GM18520 (cell line): Measurements from ENCODE around the gene ANXA8L1.
"Not testable (repeated sequence)": the region's sequence is repeated elsewhere in the genome, so short reads cannot be mapped to it uniquely, and the experiment has no call there.

Source experiments
- ATAC-seq: cut with Tn5 transposase; IDR thresholded peaks from one replicate; pipeline ENCODE4 v1.9.1; 2021; ENCODE audit not compliant: unreplicated experiment

ANXA8L1 gene, protein sequence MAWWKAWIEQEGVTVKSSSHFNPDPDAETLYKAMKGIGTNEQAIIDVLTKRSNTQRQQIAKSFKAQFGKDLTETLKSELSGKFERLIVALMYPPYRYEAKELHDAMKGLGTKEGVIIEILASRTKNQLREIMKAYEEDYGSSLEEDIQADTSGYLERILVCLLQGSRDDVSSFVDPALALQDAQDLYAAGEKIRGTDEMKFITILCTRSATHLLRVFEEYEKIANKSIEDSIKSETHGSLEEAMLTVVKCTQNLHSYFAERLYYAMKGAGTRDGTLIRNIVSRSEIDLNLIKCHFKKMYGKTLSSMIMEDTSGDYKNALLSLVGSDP

DNA sequence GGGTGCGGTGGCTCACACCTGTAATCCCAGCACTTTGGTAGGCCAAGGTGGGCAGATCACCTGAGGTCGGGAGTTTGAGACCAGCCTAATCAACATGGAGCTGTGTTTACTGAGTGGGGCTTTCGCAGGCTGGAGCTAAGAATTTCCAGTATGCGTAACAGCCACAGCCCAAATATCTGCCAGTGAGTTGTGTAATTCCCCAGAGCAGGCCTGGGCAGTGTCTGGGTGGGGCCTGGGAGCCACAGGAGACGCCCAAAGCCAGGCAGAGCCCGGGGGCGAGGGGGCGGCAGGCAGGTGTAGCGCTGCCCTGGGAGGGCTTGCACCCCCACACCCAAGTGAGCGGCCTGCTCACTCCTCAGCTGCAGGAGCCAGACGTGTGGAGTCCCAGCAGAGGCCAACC is at the start of gene ANXA8L1:
TSS of gene ANXA8L1 (plus strand) at position 371 of the 400 bp plus-strand sequence. CDS start 76 bp downstream, outside the sequence.
- ATAC-seq = not testable (repeated sequence)

DNA sequence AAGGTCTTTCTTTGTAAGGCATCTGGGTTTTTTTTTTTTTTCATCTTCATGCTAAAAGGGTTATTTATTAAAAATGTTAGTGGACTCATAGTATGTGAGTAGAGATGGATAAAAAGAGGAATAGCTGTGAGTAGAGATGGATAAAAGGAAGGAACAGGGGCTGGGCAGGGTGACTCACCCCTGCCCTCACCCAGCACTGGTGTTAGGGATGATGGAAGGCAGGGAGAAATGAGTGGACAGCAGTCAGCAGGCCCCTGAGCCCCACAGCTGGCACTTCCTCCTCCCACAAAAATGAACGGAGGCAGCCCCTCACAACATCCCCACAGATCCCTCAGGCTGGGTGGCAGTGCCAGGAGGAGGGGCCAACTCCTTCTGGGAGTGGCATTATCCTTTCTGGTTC is 49.5 kb upstream of the ANXA8L1 start:
- no peak for ATAC-seq

DNA sequence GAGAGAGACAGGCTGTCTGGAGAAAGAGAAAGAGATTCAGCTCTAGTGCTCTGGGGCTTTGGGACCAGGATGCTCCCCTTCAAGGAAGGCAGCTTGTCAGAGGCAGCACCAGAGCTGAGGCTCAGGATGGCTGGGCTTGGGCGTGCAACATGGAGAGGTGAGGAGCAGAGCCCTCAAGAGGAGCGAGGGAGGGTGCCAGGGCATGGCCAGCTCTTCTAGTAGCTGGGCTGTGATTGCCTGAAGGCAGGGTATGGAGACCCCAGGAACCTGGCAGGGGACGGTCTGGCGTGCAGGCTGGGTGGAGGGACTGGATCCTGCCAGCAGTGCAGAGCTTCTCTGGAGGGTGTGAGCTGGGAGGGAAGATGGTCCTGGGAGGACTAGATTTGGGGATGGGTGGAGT is 48.6 kb upstream of the ANXA8L1 start:
- no peak for ATAC-seq

DNA sequence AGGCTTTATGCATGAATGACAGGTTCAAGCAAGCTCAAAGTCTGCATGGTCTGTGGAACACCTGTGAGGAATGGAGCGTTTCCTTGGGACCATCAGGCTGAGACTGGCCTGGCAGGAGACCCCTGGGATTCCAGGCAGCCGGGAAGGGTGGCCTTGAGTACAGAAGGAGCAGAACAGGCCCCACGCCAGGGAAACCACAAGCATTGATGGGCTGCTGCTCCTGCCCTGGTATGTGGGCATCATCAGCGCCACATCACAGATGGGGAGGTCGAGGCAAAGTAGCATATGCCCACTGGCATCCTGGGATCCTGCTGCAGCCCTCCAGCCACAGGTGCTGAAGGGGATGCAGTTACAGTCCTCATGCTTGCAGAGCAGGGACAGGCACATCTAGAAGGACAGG is 47.9 kb upstream of the ANXA8L1 start:
- ATAC-seq = no peak

DNA sequence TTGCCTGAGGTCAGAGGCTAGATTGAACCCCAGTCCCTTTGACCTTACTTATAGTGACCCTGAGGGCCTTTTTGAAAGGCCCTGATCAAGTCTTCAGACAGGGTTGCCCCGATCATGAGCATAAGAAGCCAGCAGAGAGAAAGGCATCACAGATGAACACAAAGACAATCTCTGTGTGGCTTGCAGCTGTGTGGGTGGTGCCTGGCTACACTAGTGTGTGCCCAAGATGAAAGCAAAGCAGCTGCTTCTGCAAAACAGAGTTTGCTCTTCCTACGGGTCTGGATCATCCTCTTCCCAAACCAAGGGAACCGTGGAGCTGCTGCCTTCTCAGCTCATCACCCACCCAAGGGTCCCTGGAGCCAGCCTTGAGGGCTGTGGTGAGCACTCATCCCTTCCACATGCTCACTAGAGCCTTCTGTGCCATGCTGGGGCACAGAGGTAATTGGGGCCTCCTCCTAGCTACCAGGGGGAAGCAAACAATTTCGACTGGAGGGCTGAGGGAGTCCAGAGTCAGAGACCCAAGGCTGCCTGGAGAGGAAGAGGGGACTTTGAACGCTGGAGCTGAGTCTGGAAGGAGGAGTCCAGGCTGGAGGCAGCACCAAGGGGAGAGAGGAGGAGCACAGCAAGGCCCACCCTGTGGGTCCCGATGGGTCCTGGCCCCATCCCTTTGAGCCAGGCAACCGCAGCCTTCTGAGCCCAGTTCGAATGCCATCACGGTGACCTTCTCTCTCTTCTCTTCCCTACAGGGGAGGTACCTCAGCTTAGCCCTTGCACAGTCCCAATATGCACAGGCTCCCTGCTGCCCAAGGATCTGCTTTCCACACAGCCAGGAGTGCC is 46.5 kb upstream of the ANXA8L1 start:
- ATAC-seq = no peak

DNA sequence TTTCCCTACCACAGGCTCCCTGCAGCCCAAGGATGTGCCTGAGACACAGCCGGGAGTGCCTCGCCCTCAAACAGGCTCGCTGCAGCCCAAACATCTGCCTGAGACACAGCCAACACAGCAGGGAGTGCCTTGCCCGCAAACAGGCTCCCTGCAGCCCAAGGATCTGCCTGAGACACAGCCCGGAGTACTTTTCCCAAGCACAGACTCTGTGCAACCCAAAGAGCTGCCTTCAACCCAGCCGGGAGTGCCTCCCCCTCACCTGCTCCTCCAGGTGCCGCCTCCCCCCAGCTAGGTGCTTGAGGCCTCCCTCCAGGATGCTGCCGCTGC is 45.9 kb upstream of the ANXA8L1 start:
- ATAC-seq = no peak

DNA sequence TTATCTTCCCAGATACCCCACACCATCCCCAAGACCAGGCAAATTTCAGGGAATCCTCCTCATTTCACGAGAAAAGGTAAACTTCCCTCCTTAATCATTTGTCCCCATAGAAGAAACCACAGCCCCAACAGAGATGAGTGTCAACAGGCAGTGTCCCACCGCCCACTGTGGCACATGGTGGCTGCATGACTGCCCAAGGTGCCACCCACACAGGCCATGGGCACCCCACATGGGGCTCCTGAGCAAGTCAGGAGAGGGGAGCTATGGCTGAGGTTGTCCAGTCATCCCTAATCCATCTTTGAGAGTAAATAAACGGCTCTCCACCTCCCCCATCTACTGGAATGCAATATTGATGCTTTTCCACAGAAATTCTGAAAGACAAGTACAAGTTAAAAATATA is 44.7 kb upstream of the ANXA8L1 start:
- no peak for ATAC-seq

DNA sequence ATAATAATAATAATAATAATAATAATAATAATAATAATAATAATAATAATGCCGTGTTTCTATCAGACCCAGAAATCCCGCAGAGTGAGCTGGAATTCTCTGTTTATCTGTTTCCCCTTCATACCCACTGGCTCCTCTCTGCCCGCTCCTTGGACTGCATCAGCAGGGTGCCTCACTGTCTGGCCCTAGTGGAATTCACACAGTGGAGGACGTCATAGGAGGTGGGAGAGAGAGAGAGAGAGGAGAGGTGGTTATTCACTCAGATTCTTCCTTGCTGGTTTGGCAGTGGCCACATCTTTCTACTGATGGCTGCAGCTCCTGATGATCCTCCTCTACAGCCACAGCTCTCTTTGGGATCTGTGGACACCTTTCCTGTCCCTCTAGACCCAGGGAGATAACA is 10.1 kb upstream of the ANXA8L1 start:
- ATAC-seq = not testable (repeated sequence)

DNA sequence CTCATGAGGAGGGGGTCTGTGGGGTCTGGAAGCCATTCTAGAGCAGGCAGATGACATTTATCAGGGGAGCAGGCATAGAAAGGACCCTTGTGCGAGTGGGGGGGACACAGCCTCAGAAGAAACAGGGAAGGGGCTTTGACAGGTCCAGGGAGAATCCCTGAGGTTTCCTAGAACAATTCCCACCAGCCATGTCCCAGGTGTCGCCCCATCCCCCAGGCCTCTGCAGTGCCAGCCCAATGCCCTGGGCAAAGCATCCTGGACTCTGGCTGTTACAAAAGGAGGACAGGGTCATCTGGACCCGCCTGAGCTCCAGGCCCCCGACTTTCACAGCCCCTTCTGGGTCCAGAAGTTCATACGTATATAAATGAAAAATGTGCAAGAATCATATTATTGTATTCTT is 8.4 kb upstream of the ANXA8L1 start:
- ATAC-seq = not testable (repeated sequence)

DNA sequence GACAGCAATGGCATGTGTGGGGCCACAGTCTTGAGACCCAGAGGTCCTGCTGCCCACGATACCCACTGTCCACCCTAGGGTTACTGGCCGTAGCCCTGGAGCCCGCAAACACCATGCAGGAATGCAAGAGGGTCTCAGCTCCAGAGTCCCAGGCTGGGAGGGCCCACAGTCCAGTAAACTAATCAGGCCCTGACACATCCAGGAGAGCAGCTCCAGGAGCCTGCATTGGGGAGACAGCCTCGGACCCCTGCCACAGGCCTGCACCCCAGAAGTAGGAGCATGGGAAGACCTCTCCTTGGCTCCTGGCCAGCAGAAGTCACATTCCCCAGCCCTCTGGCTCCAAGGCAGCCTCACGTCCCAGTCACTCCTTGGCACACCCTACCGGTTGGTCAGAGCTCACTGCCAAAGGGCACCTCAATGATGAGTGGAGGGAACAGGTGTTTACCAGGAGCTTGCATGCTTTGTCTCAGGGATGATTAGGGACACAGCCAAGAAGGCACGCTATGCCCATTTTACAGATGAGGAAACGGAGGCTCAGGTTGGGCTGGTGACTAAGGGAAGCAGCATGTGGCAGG is 7.8 kb upstream of the ANXA8L1 start:
- ATAC-seq = not testable (repeated sequence)

DNA sequence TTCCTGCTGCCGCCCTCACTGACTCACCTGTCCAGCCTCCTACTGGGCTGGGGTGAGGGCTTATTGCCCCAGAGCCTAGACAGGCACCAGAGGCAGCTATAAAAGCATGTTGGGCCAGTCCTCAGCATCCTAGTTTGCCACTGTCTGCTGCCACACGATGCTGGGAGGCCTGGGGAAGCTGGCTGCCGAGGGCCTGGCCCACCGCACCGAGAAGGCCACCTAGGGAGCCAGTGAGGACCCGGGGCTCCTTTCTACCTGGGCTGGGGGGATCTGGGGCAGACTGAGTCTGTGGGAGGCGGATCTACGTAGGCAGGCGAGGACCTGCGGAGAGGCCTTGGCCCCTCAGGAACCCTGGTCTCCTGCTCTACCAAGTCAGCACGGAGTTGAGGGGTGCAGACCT is 6.6 kb upstream of the ANXA8L1 start:
- ATAC-seq = not testable (repeated sequence)

DNA sequence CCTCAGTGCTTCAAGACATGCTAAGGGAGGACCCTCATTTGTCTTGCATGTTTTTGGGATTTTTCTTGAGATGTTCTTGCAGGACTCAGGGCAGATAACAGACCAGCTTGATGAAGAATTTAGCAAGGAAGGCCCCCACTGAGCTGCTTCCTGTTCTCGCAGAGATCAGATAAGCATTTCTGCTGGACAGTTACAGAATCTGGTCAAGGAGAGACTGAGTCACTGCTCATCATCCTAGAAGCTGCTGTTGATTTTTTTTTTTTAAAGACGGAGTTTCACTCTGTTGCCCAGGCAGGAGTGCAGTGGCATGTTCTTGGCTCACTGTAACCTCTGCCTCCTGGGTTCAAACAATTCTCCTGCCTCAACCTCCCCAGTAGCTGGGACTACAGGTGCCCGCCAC is 1.2 kb upstream of the ANXA8L1 start:
- not testable (repeated sequence) for ATAC-seq

DNA sequence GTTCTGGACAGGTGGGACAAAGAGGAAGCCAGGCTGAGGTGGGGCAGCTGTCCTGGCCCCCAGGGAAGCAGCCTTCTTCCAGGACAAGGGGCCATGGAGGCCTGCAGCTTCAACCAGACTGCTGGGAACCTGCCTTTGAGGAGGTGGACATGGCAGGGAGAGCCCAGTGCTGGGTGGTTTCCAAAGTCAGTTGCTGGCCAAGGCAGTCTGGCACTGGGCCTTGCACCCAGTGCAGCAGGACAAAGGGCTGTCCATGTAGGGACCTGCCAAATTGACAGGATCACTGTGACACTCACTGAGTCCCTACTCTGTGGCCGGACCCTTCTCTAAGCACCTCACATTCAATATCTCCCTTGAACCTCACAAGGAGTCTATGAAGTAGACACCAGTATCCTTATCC is 1.4 kb downstream of the ANXA8L1 start:
- not testable (repeated sequence) for ATAC-seq

DNA sequence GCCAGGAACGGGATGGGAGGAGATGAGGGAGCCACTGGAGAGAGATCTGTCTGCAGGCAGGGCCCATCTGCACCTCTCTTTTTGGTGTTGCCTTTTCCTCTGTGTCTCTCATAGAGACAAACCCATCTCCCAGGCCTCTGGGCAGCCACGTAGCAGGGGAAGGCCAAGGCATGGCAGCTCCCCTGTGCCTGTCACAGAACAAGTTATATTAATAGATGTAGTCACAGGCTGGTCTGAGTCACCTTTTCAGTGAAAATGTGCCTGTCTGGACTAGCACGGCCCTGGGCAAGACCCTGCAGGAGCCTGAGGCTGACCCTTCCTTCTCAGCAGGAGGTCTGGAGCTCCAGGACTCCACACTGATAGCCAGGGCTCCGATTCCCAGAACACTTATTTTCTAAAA is 2.1 kb downstream of the ANXA8L1 start:
- ATAC-seq = not testable (repeated sequence)

DNA sequence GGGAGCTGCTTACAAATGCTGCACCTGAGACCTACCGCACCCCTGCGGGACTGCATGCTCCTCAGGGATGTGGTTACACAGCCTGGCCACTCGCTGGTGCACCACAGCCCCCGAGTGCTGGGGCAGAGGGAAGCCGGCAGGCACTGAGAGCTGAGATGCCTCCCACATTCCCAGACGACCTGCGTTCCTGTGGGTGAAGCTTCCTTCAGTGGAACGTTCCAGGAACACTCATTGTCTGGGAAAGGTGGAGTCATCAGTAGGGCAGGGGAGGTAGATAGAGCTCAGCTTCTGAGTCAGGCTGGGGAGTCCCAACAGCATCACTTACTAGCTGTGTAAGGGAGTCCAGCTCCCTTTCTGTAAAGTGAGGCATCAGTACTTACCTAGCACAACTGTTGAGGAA is 2.5 kb downstream of the ANXA8L1 start:
- not testable (repeated sequence) for ATAC-seq

DNA sequence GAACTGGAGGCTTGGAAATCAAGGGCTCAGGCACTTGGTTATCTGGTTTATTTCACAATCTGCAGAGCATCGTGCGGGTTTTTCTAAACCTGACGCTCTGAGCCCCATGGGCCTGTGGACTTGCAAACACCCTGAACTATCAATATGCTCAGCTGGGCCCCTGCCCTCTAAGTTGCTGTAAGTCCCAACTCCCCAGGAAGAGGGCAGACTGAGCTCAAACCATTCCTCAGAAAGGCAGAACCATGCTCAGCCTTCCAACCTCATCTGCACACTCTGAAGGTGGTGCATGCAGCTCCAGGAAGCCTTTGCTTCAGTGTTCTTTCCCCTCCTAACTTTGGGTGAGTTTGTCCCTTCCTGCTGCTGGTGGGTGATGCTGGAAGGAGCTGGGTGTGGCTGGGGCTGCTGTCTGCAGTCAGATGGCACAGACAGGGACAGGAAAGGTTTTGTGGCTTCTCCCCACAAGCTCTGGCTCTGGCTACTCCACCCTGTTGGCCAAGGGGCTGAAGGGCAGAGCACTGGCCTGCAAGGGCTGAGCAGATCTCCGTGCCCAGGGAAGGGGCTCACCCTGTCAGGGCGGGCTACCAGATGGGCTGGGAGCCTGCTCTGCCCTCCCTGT is 3.8 kb downstream of the ANXA8L1 start:
- not testable (repeated sequence) for ATAC-seq

DNA sequence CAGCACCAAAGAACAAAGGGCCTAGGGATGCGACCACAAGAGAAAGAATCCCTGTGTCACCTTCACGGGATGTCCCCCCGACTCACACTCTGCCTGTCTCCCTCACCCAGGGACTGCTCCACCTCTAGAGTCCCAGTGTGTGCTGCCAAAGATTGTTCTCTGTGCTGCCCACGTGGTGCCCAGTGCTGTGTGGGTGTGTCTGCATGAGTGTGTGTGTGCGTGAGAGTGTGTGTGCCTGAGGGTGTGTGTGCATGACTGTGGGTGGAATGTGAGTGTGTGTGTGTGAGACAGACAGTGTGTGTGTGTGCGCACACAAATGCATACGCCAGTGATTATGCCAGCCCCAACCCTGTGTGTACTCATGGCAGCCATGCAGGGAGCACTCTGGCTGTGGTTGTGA is 10.3 kb downstream of the ANXA8L1 start:
- not testable (repeated sequence) for ATAC-seq

DNA sequence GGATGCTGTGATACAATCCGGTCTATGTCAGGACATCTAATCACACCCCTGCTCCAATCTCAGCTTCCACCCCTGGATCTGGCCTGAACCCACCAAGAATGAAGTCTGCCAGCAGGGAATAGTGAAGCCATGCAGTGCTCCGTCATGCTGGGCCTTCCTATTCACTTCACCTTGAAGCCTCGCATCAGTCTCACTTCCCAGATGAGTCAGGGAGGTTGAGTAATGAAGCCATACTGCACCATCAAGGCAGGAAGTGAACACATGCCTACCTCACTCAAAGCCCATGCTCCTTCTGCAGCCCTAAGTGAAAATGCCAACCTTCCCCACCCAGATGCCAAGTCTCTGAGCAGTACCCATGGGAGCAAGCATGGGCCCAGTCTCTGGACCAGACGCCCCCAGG is 11.1 kb downstream of the ANXA8L1 start:
- not testable (repeated sequence) for ATAC-seq

DNA sequence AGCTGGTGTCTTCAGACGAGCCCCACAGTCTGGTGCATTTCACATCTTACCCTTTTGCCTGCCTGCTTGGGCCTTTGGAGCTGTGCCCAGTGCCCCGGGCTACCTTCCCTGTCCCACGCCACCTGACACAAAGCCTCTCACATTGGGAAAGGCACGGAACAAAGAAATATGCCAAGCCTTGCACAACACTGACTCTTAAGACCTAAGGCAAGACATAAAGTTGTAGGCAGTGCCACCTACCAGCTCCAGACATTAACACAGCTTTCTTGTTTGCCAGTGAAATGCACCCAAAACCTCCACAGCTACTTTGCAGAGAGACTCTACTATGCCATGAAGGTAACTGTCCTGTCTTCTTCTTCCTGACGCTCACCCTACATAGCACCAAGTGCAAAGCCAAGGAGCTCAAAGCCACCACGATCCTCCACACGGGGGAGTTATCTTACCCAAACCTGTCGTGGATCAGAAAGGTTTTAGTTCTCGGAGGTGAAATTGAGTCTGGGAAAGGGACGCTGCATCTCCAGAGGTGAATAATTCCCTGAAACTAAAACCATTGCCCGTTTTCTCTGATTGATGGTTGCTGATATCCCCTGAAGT is 11.8 kb downstream of the ANXA8L1 start:
- not testable (repeated sequence) for ATAC-seq

DNA sequence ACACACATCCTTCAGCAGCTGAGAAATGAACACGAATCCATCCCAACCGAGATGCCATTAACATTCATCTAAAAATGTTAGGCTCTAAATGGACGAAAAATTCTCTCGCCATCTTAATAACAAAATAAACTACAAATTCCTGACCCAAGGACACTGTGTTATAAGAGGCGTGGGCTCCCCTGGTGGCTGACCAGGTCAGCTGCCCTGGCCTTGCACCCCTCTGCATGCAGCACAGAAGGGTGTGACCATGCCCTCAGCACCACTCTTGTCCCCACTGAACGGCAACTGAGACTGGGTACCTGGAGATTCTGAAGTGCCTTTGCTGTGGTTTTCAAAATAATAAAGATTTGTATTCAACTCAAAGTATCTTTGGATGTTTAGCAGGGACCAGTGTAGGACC is 15.8 kb downstream of the ANXA8L1 start:
- ATAC-seq = not testable (repeated sequence)
